IPS-15b (cell line): ENCODE measurements around the gene SCNM1.

Experiments used
- H3K27me3 ChIP-seq: one replicate; pipeline ENCODE4 v1.6.1; 2013; ENCODE audit warnings: low read length; ENCODE audit not compliant: control insufficient read depth, insufficient read depth
- H3K36me3 ChIP-seq: one replicate; pipeline ENCODE4 v1.6.1; 2013; ENCODE audit warnings: low read length; ENCODE audit not compliant: control insufficient read depth, insufficient read depth
- H3K4me1 ChIP-seq: one replicate; pipeline ENCODE4 v1.6.1; 2013; ENCODE audit warnings: mild to moderate bottlenecking, low read length; ENCODE audit not compliant: control insufficient read depth, insufficient read depth
- H3K4me3 ChIP-seq: one replicate; pipeline ENCODE4 v1.5.1; 2013; ENCODE audit warnings: low read depth, low read length
- H3K9ac ChIP-seq: one replicate; pipeline ENCODE4 v1.6.1; 2013; ENCODE audit warnings: low read depth, mild to moderate bottlenecking, low read length
- H3K9me3 ChIP-seq: one replicate; pipeline ENCODE4 v1.6.1; 2013; ENCODE audit warnings: mild to moderate bottlenecking, low read length; ENCODE audit not compliant: control insufficient read depth, insufficient read depth

Gene SCNM1

GRCh38 chr1:151157067-151157531, 8.8 kb upstream of the SCNM1 start:
- peaks cover 13% of the 10 kb centered on the region for H3K36me3 ChIP-seq
- H3K27me3 ChIP-seq = no peaks in the 10 kb centered on the region
- H3K9ac ChIP-seq = no peak overlapping the region
- H3K4me3 ChIP-seq = no peak overlapping the region
- H3K4me1 ChIP-seq = no peaks in the 10 kb centered on the region
- no peaks in the 10 kb centered on the region for H3K9me3 ChIP-seq

DNA sequence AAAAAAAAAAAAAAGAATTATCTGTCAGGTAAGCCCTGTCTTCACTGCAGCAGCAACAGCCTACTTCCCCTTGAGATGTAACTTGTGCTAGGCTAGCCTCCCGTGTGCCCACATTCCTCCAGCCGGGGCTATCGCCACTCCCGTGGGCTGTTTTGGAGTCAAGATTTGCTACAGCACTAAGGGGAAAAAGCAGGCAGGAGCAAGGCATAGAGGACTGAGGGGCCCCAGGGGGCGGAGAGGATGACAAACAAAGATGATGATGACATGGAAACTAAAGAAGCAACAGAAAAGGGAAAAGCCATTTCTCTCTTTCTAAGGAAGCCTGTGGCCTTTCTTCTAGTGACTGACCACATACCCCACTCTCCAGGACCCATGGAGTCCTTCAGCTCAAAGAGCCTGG, 7.6 kb upstream of the SCNM1 start:
- H3K4me3 ChIP-seq = no peak overlapping the region
- H3K9ac ChIP-seq = no peak overlapping the region
- peaks cover 13% of the 10 kb centered on the region for H3K36me3 ChIP-seq
- H3K4me1 ChIP-seq = no peaks in the 10 kb centered on the region
- H3K27me3 ChIP-seq = no peaks in the 10 kb centered on the region
- H3K9me3 ChIP-seq = no peaks in the 10 kb centered on the region

DNA sequence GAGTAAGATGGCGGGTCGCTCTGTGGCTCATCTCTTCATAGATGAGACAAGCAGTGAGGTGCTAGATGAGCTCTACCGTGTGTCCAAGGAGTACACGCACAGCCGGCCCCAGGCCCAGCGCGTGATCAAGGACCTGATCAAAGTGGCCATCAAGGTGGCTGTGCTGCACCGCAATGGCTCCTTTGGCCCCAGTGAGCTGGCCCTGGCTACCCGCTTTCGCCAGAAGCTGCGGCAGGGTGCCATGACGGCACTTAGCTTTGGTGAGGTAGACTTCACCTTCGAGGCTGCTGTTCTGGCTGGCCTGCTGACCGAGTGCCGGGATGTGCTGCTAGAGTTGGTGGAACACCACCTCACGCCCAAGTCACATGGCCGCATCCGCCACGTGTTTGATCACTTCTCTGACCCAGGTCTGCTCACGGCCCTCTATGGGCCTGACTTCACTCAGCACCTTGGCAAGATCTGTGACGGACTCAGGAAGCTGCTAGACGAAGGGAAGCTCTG, 7.1 kb upstream of the SCNM1 start:
- Histone ChIP-seq H3K36me3 (peaks cover 13% of the 10 kb centered on the region), H3K9me3 (no peaks in the 10 kb centered on the region), H3K9ac (no peak overlapping the region), H3K4me1 (no peaks in the 10 kb centered on the region), H3K4me3 (no peak overlapping the region), H3K27me3 (no peaks in the 10 kb centered on the region)

- no peaks in the 10 kb centered on the region for H3K27me3 ChIP-seq
- H3K9me3 ChIP-seq = no peaks in the 10 kb centered on the region
- no peak overlapping the region for H3K9ac ChIP-seq
- peaks cover 1% of the 10 kb centered on the region for H3K4me1 ChIP-seq
- H3K36me3 ChIP-seq = peaks cover 13% of the 10 kb centered on the region
- no peak overlapping the region for H3K4me3 ChIP-seq
Measured at GRCh38 chr1:151159373-151159772, 6.6 kb upstream of the SCNM1 start.

DNA sequence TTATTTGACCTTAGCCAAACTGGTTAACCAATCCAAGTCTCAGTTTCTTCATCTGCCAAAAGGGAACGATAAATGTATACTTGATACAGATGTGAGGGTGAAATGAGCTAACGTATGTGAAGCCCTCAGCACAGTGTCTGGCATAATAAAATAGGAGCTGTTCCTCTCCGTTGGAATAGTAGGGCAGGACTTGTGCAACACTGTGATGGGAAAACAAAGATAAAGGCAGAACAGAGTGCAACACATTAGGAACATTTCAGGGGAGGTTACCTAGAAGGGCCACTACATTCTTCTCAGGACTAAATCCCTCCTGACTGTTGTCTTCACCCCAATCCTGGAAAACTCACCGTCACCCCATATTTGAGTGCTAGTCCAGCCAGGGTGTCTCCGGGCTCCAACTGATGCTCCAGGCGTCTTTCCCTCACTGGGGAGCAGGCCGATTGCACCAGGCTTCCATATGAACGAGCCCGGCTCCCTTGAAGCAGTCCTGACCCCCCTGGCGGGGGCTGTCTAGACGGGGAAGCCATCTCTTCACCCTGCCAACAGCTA, 1.1 kb upstream of the SCNM1 start:
- Histone ChIP-seq H3K9me3 (no peaks in the 10 kb centered on the region), H3K4me3 (peak overlapping the region; percentile 77), H3K27me3 (no peaks in the 10 kb centered on the region), H3K4me1 (peaks cover 2% of the 10 kb centered on the region), H3K36me3 (peaks cover 9% of the 10 kb centered on the region), H3K9ac (peak overlapping the region; percentile 76)

DNA sequence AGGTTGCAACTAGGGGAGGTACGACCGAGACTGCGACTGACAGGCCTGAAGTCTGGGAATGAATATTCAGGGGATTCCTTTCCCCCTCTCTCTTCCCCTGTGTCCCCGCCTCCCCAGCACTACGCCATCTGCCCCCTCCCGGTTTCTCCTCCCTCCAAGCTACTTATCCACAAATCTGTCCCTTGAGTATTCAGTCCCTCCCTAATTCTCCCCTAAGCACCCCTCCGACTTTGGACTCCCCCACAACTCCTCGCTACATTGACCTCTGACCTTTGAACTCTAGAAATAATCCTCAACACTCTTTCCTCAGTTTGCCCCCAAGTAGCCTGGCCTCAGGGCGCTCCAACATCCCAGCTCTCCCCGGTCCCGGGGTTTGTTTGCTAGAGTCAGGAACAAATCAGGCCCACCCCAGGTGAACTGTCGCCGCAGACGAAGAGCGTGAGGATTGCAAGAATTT, 635 bp upstream of the SCNM1 start:
- H3K4me1 ChIP-seq = peaks cover 2% of the 10 kb centered on the region
- no peaks in the 10 kb centered on the region for H3K27me3 ChIP-seq
- H3K36me3 ChIP-seq = peaks cover 9% of the 10 kb centered on the region
- peak overlapping the region; percentile 77 for H3K4me3 ChIP-seq
- peak overlapping the region; percentile 76 for H3K9ac ChIP-seq
- H3K9me3 ChIP-seq = no peaks in the 10 kb centered on the region

DNA sequence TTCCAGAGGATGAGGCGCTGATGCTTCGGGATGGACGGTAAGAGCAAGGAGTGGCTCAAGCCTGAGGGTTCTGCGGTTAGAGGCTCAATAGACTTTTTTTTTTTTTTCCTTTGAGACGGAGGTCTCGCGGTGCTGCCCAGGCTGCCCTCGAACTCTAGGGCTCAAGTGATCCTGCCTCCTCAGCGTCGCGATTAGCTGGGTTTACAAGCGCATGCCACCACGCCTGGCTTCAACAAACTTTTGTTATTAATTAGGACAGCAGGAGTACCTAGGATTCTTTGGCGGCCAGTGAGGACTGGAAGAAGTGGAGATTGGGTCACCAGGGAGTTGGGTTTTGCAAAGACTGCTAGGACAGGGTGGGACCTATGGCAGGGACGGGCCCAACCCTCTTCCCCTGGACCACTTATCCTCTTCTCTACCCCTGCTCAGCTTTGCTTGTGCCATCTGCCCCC, 587 bp downstream of the SCNM1 start:
- Histone ChIP-seq H3K36me3 (peaks cover 7% of the 10 kb centered on the region), H3K9me3 (no peaks in the 10 kb centered on the region), H3K9ac (peak overlapping the region; percentile 55), H3K4me3 (peak overlapping the region; percentile 77), H3K27me3 (no peaks in the 10 kb centered on the region), H3K4me1 (peaks cover 2% of the 10 kb centered on the region)

DNA sequence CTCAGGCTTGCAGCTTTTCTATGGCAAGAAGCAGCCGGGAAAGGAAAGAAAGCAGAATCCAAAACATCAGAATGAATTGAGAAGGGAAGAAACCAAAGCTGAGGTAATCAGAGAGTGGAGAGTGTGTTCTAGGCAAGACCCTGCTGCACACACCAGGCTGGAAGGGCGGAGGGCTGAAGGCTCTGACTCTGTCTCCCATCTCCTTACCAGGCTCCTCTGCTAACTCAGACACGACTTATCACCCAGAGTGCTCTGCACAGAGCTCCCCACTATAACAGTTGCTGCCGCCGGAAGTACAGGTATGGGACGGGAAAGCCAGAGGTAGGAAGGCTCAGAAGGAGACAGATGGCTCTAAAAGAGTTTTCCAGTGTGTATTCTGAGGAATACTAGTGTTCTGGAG, 1.2 kb downstream of the SCNM1 start:
- H3K36me3 ChIP-seq = peaks cover 6% of the 10 kb centered on the region
- H3K4me3 ChIP-seq = peak overlapping the region; percentile 77
- peaks cover 2% of the 10 kb centered on the region for H3K4me1 ChIP-seq

GRCh38 chr1:151171190-151171589, 5.2 kb downstream of the SCNM1 start:
- Histone ChIP-seq H3K4me1 (no peaks in the 10 kb centered on the region), H3K4me3 (no peak overlapping the region), H3K9ac (no peak overlapping the region), H3K36me3 (peaks cover 6% of the 10 kb centered on the region), H3K27me3 (no peaks in the 10 kb centered on the region), H3K9me3 (no peaks in the 10 kb centered on the region)

More for the DNA sequence above, 1.2 kb downstream of the SCNM1 start:
- Histone ChIP-seq H3K9ac (peak overlapping the region; percentile 55), H3K9me3 (no peaks in the 10 kb centered on the region), H3K27me3 (no peaks in the 10 kb centered on the region)

GRCh38 chr1:151175041-151175741, 9.2 kb downstream of the SCNM1 start:
- no peaks in the 10 kb centered on the region for H3K27me3 ChIP-seq
- no peaks in the 10 kb centered on the region for H3K9me3 ChIP-seq
- H3K36me3 ChIP-seq = peaks cover 20% of the 10 kb centered on the region
- H3K4me1 ChIP-seq = no peaks in the 10 kb centered on the region
- no peak overlapping the region for H3K4me3 ChIP-seq
- H3K9ac ChIP-seq = no peak overlapping the region

GRCh38 chr1:151175863-151176262, 9.9 kb downstream of the SCNM1 start, which contains the start of gene TMOD4:
TSS of gene TMOD4 (minus strand) at chr1:151175981. CDS start at chr1:151174875, 1,106 bp downstream.
- Histone ChIP-seq H3K9ac (no peak within 1 kb of the TSS), H3K9me3 (no peaks in the 10 kb centered on the region), H3K4me1 (no peaks in the 10 kb centered on the region), H3K36me3 (peaks cover 20% of the 10 kb centered on the region), H3K4me3 (no peak within 1 kb of the TSS), H3K27me3 (no peaks in the 10 kb centered on the region)
